Measurements from ENCODE around the gene CLUH. TPM values are rescaled to one million over a fixed set of nuclear protein-coding genes. Genes with fewer than 3 reads are reported as not detected.
"Not testable (repeated sequence)": the region's sequence is repeated elsewhere in the genome, so short reads cannot be mapped to it uniquely, and the experiment has no call there.

Gene CLUH
- total RNA-seq, 1 donor: 74.9 TPM

DNA sequence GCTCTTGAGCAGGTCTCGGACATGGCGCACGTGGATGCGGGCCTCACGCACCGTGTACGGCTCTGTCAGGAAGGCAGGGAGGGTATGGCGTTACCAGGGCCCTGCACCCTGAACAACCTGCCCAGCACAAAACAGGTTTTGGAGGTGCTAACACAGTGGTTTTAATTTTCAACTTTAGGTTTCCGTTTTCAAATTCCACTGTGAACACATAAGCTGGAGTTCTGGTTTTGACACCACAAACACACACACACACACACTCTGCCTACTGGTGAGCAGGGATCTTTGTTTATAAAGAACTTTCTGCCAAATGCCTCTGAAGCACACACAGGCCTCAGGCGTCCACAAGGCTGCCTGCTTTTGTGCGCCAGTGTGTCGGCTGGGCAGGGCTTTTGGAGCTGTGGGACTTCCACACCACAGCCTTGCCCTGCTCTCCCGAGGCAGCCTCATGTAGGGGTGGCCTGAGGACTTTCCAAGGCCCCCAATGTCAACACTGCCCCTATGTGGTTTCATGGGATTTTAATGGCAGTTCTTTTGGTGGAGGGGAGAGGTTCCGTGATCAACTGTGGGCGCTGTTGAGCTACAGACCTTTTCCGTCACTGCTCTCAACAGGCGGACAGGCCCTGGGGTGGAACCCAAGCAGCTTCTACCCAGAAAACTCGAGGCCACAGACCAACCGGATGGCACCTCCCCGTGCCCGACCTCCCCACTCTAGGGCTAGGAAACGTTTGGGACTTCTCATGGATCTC lies 9.4 kb downstream of the CLUH start:
- no peak for DNase-seq (ENCODE audit: low read depth in 2 of 3, low spot score in 2 of 3)

- no peak for DNase-seq (ENCODE audit: low read depth in 2 of 3, low spot score in 2 of 3)
Observed at GRCh38 chr17:2701161-2701995, 10.2 kb downstream of the CLUH start.

DNA sequence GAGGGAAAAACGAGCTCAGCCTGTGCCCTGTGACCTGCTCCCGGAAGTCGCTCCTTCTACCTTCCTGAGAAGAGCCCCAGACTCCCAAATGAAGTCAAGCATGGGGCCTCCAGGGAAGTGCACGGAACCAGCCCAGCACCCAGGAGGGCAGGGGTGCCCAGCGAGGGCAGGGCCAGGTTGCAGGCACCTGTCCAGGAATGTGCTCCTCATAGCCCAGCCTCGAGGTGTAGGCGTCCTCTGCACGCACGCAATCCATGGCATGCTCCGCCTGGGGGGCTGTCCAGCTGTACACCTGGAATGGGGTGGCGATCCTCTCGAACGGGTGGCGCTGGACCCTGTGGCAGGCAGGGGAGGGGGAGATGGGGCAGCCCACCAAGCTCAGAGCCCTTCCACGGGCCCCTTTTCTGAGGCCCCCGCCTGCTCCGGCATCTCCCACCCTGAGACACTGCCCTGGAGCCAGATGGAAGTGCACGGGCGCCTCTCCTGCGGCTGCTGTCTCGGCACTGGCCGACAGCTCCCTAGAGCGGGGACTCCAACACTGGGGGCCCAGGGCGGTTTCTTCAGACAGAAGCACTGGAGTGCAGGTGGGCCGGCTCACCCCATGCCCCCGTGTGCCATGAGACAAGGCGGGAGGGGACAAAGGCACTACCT lies 10.9 kb downstream of the CLUH start:
- DNase-seq (ENCODE audit: low read depth in 2 of 3, low spot score in 2 of 3): no peak

DNA sequence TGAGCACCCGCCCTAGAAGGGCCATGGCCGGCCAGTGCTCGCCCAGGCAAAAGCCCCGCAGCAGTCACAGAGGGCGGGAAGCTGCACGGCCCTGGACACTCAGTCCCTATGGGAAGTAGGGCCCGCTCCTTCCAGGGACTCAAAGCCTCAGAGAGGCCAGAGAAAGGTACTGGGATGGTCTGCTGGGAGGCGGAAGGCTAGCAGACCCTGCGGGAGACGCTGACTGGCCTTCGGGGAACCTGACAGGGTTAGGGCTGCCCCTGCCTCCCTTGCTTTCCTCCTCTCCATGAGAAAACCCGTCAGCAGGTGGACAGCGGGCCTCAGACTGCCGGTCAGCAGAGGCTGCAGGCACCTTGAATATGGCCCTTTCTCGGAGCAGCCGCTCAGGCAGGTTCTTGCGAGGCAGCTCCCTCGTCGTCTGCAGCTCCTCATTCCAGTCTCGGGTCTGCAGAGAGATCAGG lies 11.5 kb downstream of the CLUH start:
- DNase-seq (ENCODE audit: low read depth in 2 of 3, low spot score in 2 of 3): no peak

GRCh38 chr17:2699216-2699805 lies 12.3 kb downstream of the CLUH start:
- DNase-seq (ENCODE audit: low read depth in 2 of 3, low spot score in 2 of 3): not testable (repeated sequence)

GRCh38 chr17:2697611-2698162 lies 13.9 kb downstream of the CLUH start:
- no peak for DNase-seq (ENCODE audit: low read depth in 2 of 3, low spot score in 2 of 3)

- DNase-seq (ENCODE audit: low read depth in 2 of 3, low spot score in 2 of 3): no peak
Observed at GRCh38 chr17:2695961-2696760, 15.4 kb downstream of the CLUH start.

DNA sequence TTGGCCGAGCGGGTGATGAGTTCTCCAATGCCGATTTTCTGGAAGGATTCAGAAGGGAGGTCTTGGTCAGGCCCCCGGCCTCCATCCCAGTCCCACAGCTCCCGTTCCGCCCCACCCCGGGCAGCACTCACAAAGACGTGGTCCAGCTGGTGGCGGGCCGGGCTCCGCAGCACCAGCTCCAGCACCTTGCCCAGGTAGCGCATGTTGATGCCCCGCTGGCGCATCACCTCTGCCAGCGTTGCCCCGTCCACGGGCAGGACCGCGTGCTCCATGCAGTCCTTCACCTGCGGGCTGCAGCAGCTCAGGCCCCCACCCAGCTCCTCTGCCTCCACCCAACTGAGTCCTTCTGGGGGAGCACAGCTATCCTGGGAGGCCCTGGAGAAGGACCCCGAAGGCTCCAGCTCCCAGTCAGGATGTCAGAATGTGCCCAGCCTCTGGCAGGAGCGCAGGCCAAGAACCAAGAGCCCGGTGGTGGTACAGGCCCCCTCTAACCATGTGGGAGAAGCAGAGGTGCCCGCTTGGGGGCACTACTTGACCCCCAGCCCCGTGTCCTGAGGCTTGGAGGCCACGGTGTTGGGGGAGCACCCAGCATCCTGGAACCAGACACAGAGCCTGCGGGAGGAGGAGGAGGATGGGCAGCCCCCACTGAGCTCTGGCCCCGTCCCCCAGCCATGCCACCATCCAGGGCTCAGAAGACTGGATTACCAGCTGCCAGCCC lies 16.2 kb downstream of the CLUH start:
- DNase-seq (ENCODE audit: low read depth in 2 of 3, low spot score in 2 of 3): no peak

DNA sequence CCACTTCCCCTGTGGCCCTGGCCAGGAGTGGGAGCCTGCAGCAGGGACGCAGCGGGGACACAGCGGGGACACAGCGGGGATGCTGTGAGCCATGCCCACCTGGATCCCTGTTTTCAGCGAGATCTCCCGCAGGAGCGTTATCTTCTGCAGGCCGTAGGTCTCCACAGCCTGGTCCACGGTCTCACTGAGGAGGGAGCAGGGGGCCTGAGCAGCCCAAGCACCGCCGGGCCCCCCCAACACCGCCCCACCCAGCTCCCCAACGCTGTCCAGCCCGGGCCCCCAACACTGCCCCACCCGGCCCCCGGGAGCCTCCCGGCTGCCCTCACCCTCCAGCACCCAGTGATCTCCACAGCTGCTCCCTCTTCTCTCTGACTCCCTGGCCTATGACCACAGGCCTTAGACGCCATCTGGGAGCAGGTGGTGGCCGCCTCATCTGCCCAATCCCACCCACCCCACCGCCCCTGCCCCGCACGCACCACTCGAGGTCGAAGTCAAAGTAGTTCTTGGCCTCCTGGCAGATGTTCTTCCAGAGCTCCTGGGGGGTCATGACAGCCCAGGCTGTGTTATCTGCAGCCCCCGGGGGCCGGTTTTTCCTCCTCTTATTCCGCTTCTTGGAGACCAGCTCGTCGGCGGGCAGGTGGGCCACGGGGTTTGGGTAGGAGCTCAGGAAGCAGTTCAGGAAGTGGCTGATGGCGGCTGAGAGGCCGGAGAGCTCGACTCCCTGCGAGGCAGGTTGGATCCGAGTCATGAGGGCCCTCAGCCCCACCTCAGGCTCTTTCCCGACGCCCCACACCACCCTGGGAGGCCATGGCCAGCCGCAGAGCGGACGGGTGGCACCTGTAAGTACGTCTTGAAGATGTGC lies 17.0 kb downstream of the CLUH start:
- no peak for DNase-seq (ENCODE audit: low read depth in 2 of 3, low spot score in 2 of 3)

GRCh38 chr17:2693561-2694380 lies 17.8 kb downstream of the CLUH start:
- no peak for DNase-seq (ENCODE audit: low read depth in 2 of 3, low spot score in 2 of 3)

- DNase-seq (ENCODE audit: low read depth in 2 of 3, low spot score in 2 of 3): no peak
Observed at GRCh38 chr17:2692781-2693135, 18.8 kb downstream of the CLUH start.

DNA sequence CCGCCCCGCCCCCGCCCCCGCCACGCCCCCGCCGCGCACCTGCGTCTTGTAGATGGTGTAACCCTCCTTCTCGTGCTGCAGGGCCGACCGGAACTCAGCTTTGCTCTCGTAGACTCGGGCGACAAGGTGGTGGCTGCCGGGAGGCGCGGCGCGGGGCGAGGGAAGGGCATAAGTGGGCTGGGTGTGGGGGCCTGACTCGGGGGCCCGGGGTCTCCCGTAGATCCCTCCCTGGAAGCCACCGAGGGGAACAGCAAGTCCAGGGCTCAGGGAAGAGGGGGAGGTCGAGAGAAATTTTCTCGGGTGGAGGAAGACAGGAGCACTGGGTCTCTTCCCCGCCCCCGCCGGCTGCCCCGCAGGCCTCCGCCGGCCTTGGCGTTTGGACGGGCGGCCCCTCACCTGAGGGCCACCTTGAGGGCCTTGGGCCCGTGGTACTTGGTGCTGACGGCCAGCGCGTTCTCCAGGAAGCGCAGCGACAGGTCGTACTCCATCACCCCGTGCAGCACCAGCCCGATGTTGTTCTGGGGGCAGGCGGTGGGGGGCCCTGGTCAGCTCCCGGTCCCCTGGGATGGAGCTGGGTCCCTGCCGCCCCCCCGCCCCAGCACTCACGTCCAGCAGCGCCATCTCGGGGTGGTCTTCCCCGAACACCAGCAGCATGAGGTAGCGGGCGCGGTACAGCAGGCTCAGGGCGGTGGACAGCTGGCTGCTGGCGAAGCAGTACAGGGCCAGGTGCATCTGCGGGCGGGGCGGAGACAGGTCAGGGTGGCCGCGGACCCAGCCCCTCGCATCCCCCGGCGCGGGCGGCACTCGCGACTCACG lies 19.4 kb downstream of the CLUH start:
- no peak for DNase-seq (ENCODE audit: low read depth in 2 of 3, low spot score in 2 of 3)

GRCh38 chr17:2691069-2691871 lies 20.3 kb downstream of the CLUH start:
- DNase-seq (ENCODE audit: low read depth in 2 of 3, low spot score in 2 of 3): no peak

DNA sequence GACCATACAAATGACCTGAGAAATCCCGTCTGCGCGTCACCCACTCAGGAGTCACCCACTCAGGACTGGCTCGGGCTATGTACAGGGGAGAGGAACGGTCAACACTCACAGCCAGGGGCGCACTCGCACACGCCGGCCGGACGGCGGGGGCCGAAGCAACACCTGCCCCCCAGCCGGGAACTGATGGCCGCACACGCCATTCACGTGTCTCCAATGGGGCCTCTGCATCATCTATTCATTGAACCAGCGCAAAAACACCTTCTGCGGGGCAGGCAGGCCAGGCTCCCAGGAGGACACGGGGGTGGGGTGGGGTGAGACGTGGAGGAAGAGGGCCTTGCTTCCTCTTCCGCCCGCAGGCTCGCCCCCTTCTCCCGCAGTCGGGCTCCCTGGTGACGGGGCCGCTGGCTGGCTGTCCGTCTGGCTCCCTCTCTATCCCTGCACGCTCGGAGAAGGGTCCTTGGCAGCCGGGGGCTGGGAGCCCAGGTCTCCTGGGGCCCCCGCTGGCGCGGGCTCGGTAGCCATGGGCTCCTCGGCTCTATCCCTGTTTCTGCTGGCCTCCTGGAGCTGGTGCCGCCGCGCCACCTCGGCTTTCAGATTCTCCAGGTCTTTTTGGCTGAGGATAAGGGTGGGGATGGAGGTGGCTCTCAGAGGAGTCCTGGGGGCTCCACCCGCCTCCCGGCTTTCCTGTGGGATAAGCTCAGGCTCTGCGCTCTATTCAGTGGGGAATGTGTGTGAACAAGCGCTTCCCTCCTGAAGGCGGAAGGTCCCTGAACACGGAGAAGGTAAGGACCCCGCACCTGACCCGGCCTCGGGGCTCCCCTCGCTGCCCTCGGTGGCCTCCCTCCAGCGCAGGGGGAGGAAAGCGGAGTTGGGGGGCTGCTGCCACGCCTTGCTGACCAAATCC lies 21.1 kb downstream of the CLUH start:
- DNase-seq (ENCODE audit: low read depth in 2 of 3, low spot score in 2 of 3): no peak

Data from hematopoietic multipotent progenitor cell (in vitro differentiated cells).